ENCODE results near the gene TMEM86A.
"Not testable (repeated sequence)": the region's sequence is repeated elsewhere in the genome, so short reads cannot be mapped to it uniquely, and the experiment has no call there.

TMEM86A gene, protein sequence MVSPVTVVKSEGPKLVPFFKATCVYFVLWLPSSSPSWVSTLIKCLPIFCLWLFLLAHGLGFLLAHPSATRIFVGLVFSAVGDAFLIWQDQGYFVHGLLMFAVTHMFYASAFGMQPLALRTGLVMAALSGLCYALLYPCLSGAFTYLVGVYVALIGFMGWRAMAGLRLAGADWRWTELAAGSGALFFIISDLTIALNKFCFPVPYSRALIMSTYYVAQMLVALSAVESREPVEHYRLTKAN

DNA sequence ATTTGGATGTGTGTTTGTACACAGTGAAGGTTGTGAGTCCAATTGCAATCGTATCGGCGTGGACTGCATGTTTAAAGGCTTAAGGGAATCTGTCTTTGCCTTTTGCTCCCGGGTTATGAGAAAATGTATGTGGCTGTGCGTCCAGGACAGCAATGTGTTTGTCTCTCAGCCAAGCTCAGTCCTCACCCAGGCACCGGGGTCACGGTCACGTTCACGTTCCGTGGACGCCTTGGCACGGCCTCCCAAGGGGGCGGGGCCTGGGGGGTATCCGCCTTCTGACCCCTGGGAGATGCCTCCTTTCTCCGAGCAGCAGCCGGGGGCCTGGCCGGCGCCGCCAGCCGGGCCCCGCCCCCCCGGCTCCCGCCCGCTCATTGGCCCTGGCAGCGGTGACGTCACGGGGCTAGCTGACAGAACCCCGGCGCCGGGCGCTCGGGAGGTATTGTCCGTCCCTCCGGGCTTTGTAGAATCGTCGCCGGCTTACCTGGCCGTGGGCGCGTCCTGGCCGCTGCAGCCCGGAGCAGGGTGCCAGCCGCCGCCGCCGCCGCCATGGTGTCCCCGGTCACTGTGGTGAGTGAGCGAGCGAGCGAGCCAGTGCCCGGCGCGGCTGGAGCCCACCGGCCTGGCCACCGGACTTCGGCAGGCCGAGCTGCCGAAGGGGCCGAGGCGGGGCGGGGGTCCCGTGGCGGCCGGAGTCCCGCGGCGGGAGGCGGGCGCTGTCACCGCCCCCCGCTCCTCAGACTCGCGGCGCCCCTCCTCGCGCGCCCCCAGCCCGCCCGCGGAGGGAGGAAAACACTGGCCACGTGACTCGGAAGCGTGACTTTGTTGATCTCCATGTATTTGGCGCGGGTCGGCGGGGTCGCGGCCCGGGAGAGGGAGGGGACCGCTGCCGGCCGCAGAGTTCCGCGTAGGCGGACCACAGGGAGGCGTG is at the start of gene TMEM86A:
TMEM86A (plus strand) TSS at position 439 of the 928 bp plus-strand sequence; CDS start at position 547, 108 bp downstream.
- Histone ChIP-seq H3K9me3 (no peaks in the 10 kb centered on the region), H3K36me3 (replicated peaks) (no peaks in the 10 kb centered on the region), H3K4me3 (peak within 1 kb of the TSS; percentile 46), H3K27me3 (ENCODE audit: low read depth) (no peaks in the 10 kb centered on the region), H3K4me1 (no peaks in the 10 kb centered on the region; the same call in 1 of the 2 replicates)
- peak; percentile 81 to 94 for DNase-seq (ENCODE audit: low spot score in 2 of 2)
- in situ Hi-C loops (cut with MboI; ENCODE audit: low sequenced_read_pairs) = no loop called here

DNA sequence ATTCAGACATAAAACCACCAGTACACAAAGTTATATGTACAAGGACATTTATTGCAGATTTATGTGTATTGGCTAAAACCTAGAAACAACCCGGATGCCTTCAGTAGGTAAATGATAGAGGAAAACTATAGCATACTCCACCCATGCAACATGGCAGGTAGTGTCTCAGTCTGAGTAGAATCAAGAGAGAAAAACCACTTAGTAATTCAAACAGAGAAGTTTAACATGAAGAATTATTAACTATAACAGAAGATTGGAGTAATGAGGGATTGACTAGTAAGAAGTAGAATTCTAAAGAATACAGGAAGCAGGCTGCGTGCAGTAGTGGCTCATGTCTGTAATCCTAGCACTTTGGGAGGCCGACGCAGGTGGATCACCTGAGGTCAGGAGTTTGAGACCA is 48.2 kb upstream of the TMEM86A start:
- in situ Hi-C loops (cut with MboI; ENCODE audit: low sequenced_read_pairs) = no loop called here
- H3K4me1 ChIP-seq = no peaks in the 10 kb centered on the region
- H3K9me3 ChIP-seq = no peaks in the 10 kb centered on the region
- H3K4me3 ChIP-seq = no peak overlapping the region
- no peaks in the 10 kb centered on the region for H3K27me3 ChIP-seq (ENCODE audit: low read depth)
- DNase-seq (ENCODE audit: low spot score in 2 of 2) = no peak
- no peaks in the 10 kb centered on the region for H3K36me3 ChIP-seq (replicated peaks)

DNA sequence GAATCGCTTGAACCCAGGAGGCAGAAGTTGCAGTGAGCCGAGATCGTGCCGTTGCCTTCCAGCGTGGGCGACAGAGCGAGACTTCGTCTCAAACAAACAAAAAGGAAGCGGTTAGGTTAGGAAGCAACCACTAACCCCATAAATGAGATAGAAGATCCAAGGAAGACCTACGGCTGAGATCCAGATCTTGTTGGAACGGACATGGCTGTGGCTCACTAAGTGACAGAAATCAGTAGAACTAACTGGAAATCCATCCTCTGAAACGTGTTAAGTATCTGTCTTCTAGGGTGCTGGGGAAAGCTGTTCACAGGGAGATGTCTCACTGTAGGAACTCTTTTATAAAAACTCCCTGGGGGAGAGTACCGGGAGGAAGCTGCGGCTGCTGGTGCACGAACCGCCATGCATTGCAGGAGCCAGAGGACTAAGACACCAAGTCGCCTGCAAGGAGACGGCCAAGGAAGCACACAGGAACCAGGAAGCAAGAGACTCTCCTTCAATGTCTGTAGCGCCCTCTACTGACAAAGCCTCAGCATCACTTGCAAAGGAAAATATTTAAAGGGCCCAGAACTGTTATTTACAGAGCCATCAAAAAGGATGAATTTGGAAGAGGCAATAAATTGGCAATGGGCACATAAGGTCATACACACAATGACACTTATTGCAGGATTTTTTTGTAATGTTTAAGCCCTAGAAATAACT is 47.6 kb upstream of the TMEM86A start:
- in situ Hi-C loops (cut with MboI; ENCODE audit: low sequenced_read_pairs) = no loop called here
- H3K27me3 ChIP-seq (ENCODE audit: low read depth) = no peaks in the 10 kb centered on the region
- no peaks in the 10 kb centered on the region for H3K36me3 ChIP-seq (replicated peaks)
- H3K4me3 ChIP-seq = no peak overlapping the region
- H3K4me1 ChIP-seq = no peaks in the 10 kb centered on the region
- H3K9me3 ChIP-seq = no peaks in the 10 kb centered on the region
- DNase-seq (ENCODE audit: low spot score in 2 of 2) = peak; percentile 43 to 68

DNA sequence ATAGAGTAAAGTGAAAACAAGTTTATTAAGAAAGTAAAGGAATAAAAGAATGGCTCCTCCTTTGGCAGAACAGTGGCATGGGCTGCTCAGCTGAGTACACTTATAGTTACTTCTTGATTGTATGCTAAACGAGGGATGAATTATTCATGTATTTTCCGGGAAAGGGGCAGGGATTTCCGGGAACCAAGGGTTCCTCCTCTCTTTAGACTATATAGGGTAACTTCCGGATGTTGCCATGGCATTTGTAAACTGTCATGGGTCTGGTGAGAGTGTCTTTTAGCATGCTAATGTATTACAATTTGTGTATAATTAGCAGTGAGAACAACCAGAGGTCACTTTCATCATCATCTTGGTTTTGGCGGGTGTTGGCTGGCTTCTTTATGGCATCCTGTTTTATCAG is 40.9 kb upstream of the TMEM86A start:
- in situ Hi-C loops (cut with MboI; ENCODE audit: low sequenced_read_pairs) = no loop called here
- H3K9me3 ChIP-seq = no peaks in the 10 kb centered on the region

DNA sequence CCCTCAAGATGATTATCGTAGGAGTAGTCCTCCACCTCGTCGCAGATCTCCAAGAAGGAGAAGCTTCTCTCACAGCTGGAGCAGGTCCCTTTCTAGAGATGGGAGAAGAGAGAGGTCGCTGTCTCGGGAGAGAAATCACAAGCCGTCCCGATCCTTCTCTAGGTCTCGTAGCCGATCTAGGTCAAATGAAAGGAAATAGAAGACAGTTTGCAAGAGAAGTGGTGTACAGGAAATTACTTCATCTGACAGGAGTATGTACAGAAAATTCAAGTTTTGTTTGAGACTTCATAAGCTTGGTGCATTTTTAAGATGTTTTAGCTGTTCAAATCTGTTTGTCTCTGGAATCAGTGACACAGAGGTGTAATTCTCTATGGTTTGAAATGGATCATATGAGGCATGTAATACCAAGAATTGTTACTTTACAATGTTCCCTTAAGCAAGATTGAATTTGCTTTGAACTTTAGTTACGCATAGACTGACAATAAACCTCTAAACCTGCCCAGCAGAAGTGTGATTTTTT is 33.2 kb upstream of the TMEM86A start:
- H3K36me3 ChIP-seq (replicated peaks); in situ Hi-C loops (cut with MboI; ENCODE audit: low sequenced_read_pairs); H3K9me3 ChIP-seq: not testable (repeated sequence)

More for the DNA sequence above, 40.9 kb upstream of the TMEM86A start:
- DNase-seq (ENCODE audit: low spot score in 2 of 2) = no peak
- Histone ChIP-seq H3K4me3 (no peak overlapping the region), H3K27me3 (ENCODE audit: low read depth) (0 out of 2 replicates have a peak, but pooled peaks cover 5% of the 10 kb centered on the region), H3K4me1 (no peaks in the 10 kb centered on the region), H3K36me3 (replicated peaks) (no peaks in the 10 kb centered on the region)

DNA sequence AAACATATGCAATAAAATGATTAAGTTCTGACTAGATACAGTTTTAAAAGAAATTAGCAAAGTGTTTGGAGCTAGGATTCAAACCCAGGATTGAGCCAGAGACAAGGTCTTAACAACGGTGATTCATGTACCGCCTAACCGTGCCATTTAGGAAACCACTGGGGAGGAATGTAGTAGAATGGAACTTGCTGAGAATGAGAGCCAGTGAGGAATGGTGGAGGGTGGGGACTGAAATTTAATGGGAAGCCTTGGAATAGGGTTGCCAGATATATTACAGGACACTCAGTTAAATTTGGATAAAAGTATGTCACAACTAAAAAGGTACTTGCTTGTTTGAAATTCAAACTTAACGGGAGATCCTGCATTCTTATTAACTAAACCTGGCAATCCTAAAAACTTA is 30.4 kb upstream of the TMEM86A start:
- H3K9me3 ChIP-seq = no peaks in the 10 kb centered on the region
- H3K4me3 ChIP-seq = no peak overlapping the region
- no peaks in the 10 kb centered on the region; the same call in 1 of the 2 replicates for H3K4me1 ChIP-seq
- no peaks in the 10 kb centered on the region for H3K36me3 ChIP-seq (replicated peaks)
- in situ Hi-C loops (cut with MboI; ENCODE audit: low sequenced_read_pairs) = no loop called here
- no peaks in the 10 kb centered on the region for H3K27me3 ChIP-seq (ENCODE audit: low read depth)
- no peak for DNase-seq (ENCODE audit: low spot score in 2 of 2)

More for the DNA sequence above, 33.2 kb upstream of the TMEM86A start:
- H3K4me1 ChIP-seq; H3K4me3 ChIP-seq; DNase-seq (ENCODE audit: low spot score in 2 of 2); H3K27me3 ChIP-seq (ENCODE audit: low read depth): not testable (repeated sequence)

DNA sequence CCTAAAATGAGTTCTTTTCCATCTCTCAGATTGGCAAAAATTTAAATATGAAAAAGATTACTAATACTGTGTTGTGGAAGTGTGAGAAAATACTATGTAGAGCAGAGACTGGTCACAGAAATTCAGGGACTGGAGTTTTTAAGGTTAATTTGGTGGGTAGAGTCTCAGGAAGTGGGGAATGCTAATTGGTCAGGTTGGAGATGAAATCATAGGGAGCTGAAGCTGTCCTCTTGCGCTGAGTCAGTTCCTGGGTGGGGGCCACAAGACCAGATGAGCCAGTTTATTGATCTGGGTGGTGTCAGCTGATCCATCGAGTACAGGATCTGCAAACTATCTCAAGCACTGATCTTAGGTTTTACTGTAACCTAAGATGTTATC is 29.4 kb upstream of the TMEM86A start:
- no peak overlapping the region for H3K4me3 ChIP-seq
- H3K9me3 ChIP-seq = no peaks in the 10 kb centered on the region
- no peaks in the 10 kb centered on the region; the same call in 1 of the 2 replicates for H3K4me1 ChIP-seq
- in situ Hi-C loops (cut with MboI; ENCODE audit: low sequenced_read_pairs) = no loop called here
- no peaks in the 10 kb centered on the region for H3K27me3 ChIP-seq (ENCODE audit: low read depth)
- DNase-seq (ENCODE audit: low spot score in 2 of 2) = no peak
- H3K36me3 ChIP-seq (replicated peaks) = no peaks in the 10 kb centered on the region

DNA sequence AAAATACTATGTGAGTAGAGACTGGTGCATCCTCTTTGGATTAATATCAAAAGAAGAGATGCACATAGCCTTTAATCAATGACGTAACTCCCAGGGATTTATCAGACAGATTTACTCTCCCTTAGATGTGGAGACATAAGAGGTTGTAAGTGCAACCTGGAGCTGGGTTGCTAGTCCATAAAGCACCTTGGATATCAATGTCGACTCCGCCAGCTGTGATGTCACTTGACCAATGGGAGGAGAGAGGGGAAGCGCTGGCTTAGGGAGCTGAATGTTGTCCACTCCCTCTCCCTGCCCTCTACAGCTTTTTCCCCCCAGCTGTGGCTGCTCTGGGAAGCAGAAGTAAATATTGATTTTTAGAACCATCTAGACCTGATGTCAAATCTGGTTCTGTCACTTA is 28.9 kb upstream of the TMEM86A start:
- Histone ChIP-seq H3K4me3 (no peak overlapping the region), H3K27me3 (ENCODE audit: low read depth) (no peaks in the 10 kb centered on the region)
- no peak for DNase-seq (ENCODE audit: low spot score in 2 of 2)

DNA sequence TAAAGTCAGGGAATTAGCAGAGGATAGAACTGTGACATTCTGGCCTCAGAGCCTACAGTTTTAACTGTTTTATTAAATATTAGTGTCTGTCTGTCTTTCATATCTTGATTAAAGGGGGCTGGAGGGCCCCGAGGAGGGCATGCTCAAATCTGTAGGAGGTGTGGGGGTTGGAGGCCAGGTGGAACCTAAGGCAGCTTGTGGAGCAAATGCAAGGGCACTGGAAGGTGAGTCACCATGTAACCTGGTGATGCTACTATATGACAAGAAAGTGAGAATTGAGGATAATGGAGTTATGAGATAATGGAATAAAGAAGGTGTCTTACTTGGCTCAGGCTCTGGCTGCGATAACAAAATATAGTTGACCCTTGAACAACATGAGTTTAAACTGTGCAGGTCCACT is 27.3 kb upstream of the TMEM86A start:
- H3K4me1 ChIP-seq = no peaks in the 10 kb centered on the region; the same call in 1 of the 2 replicates
- H3K36me3 ChIP-seq (replicated peaks) = no peaks in the 10 kb centered on the region
- H3K9me3 ChIP-seq = no peaks in the 10 kb centered on the region
- no peaks in the 10 kb centered on the region for H3K27me3 ChIP-seq (ENCODE audit: low read depth)
- in situ Hi-C loops (cut with MboI; ENCODE audit: low sequenced_read_pairs) = no loop called here
- DNase-seq (ENCODE audit: low spot score in 2 of 2) = no peak
- H3K4me3 ChIP-seq = no peak overlapping the region

More for the DNA sequence above, 28.9 kb upstream of the TMEM86A start:
- Histone ChIP-seq H3K4me1 (no peaks in the 10 kb centered on the region; the same call in 1 of the 2 replicates), H3K36me3 (replicated peaks) (no peaks in the 10 kb centered on the region), H3K9me3 (no peaks in the 10 kb centered on the region)
- in situ Hi-C loops (cut with MboI; ENCODE audit: low sequenced_read_pairs) = no loop called here

DNA sequence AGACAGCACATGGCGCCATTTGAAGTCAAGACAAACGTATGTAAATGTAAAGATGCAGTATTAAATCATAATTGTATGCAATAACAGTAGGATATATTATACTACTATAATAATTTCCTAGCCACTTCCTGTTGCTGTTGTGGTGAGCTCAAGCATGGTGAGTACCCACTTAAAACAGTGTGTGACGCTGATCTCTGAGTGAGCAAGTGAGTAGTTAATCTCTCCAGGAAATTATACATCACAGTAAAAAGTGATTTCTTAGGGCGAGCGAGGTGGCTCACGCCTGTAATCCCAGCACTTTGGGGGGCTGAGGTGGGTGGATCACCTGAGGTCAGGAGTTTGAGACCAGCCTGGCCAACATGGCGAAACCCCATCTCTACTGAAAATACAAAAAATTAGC is 26.4 kb upstream of the TMEM86A start:
- H3K27me3 ChIP-seq (ENCODE audit: low read depth); in situ Hi-C loops (cut with MboI; ENCODE audit: low sequenced_read_pairs); H3K36me3 ChIP-seq (replicated peaks); H3K4me3 ChIP-seq; DNase-seq (ENCODE audit: low spot score in 2 of 2); H3K4me1 ChIP-seq; H3K9me3 ChIP-seq: not testable (repeated sequence)

DNA sequence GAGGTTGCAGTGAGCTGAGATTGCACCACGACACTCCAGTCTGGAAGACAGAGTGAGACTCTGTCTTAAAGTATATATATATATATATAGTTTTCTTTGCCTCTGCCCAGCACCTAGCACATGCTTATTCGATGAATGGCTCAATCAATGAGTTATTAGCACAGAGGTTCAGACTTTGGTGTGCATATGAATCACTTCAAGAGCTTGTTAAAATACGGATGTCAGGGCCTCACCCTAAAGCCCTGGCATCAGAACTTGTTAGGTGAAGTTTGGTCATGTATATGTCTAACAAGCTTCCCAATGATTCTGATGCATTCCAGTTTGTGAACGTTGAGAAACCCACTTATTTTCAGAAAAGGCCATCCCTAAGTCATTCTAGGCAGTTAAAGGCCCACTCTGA is 21.8 kb upstream of the TMEM86A start:
- H3K9me3 ChIP-seq = no peaks in the 10 kb centered on the region
- in situ Hi-C loops (cut with MboI; ENCODE audit: low sequenced_read_pairs) = no loop called here
- DNase-seq (ENCODE audit: low spot score in 2 of 2) = no peak
- H3K4me3 ChIP-seq = no peak overlapping the region
- no peaks in the 10 kb centered on the region for H3K36me3 ChIP-seq (replicated peaks)
- no peaks in the 10 kb centered on the region for H3K4me1 ChIP-seq
- H3K27me3 ChIP-seq (ENCODE audit: low read depth) = no peaks in the 10 kb centered on the region

DNA sequence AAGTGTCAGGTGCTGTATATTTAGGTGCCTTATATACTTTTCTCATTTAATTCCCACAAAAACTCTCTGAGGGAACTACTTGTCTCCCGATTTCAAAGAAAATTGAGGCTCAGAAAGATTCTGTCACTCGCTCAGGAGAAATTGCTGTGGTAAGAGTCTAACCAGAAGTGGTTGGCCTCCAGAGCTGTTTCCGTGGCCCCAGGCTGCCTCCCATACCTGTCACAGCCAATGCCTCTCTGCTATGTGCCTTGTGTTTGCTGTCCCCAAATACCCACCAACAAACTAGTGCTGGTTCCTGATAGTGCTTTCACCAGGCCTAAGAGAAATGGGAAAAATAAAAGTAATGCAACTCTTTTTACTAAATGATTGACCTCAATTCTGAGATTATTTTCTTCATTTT is 21.0 kb upstream of the TMEM86A start:
- no peak overlapping the region for H3K4me3 ChIP-seq
- no peaks in the 10 kb centered on the region for H3K27me3 ChIP-seq (ENCODE audit: low read depth)
- no peaks in the 10 kb centered on the region for H3K4me1 ChIP-seq
- DNase-seq (ENCODE audit: low spot score in 2 of 2) = no peak
- in situ Hi-C loops (cut with MboI; ENCODE audit: low sequenced_read_pairs) = no loop called here
- no peaks in the 10 kb centered on the region for H3K36me3 ChIP-seq (replicated peaks)
- H3K9me3 ChIP-seq = no peaks in the 10 kb centered on the region

DNA sequence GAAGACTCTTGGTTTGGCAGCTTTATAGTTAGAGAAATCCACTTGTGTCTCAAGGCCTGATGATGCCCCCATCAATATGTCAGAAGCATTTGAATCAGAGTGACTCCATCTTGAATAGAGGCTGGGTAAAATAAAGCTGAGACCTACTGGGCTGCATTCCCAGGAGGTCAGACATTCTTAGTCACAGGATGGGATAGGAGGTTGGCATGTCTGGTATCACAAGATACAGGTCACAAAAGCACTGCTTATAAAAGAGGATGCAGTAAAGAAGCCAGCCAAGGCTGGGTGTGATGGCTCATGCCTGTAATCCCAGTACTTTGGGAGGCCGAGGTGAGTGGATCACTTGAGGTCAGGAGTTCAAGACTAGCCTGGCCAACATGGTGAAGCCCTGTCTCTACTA is 16.6 kb upstream of the TMEM86A start:
- in situ Hi-C loops (cut with MboI; ENCODE audit: low sequenced_read_pairs); H3K36me3 ChIP-seq (replicated peaks); DNase-seq (ENCODE audit: low spot score in 2 of 2): not testable (repeated sequence)

More for the DNA sequence above, 16.6 kb upstream of the TMEM86A start:
- not testable (repeated sequence) for H3K4me3 ChIP-seq; H3K27me3 ChIP-seq (ENCODE audit: low read depth); H3K9me3 ChIP-seq; H3K4me1 ChIP-seq

Data from HAP-1 (cell line).